ENCODE data around the gene CCL13.

GRCh38 chr17:34366010-34366409 lies 9.7 kb downstream of the CCL13 start:
- TF ChIP-seq ZNF274 (IDR thresholded peaks at IDR 0.05; ENCODE audit: insufficient read depth, insufficient read length) (no peak), POLR2A (IDR thresholded peaks at IDR 0.05; ENCODE audit: low read depth, low read length) (no peak), POLR2AphosphoS5 (IDR thresholded peaks at IDR 0.05; ENCODE audit: low read length) (no peak), CTCF (IDR thresholded peaks at IDR 0.05 in 2 of 3, conservative IDR thresholded peaks at IDR 0.05 in 1 of 3; ENCODE audit: control insufficient read depth in 2 of 3, extremely low read depth in 1 of 3, insufficient read depth in 1 of 3, low read depth in 3 of 3, low read length in 3 of 3) (no peak), CBX5 (IDR thresholded peaks at IDR 0.05; ENCODE audit: low read depth) (no peak)

All from GM12878 (cell line).